Measurements from ENCODE around the gene KCNC3. TPM values are rescaled to one million over a fixed set of nuclear protein-coding genes. Genes with fewer than 3 reads are reported as not detected.
A peak's percentile ranks its signal among the peaks of the same experiment; 100 is the strongest.

The KCNC3 gene
- total and polyA plus RNA-seq, 3 experiments from 2014 or later = 0.68 to 0.73 TPM; not detected in 1

- peak; percentile 72 to 86 (median 81) for DNase-seq
- Mint-ChIP-seq H3K36me3 (peaks cover 2 to 5% (median 2%) of the 10 kb centered on the region in 3 donors), H3K4me3 (peak overlapping the region; percentile 86 to 92 (median 91)), H3K4me1 (peaks cover 28 to 55% (median 53%) of the 10 kb centered on the region in 3 donors), H3K27me3 (peaks cover 60 to 70% of the 10 kb centered on the region in 2 donors), H3K27ac (peak overlapping the region; percentile 73 to 94 (median 90)), H3K9me3 (peaks cover 4 to 20% (median 14%) of the 10 kb centered on the region in 5 donors)
- Histone ChIP-seq H3K27ac (ENCODE audit: low read depth, low read length) (peak overlapping the region; percentile 34), H3K36me3 (ENCODE audit: insufficient read depth, low read length) (no peaks in the 10 kb centered on the region), H3K27me3 (ENCODE audit: insufficient read depth, low read length, poor library complexity, severe bottlenecking) (peaks cover 32% of the 10 kb centered on the region), H3K4me1 (ENCODE audit: insufficient read depth, low read length) (peaks cover 48% of the 10 kb centered on the region), H3K9me3 (ENCODE audit: low read length) (no peaks in the 10 kb centered on the region), H3K4me3 (ENCODE audit: low read length) (peak overlapping the region; percentile 81)
- CTCF ChIA-PET = interaction anchor here (1.0 to 1.8 kb wide), 2 partner anchors 24 to 129 kb away, joined by 3 to 8 read pairs; no protein-coding TSS in a partner anchor
- POLR2A ChIA-PET = interaction anchor here (0.6 kb wide), 1 partner anchor 23 kb away, joined by 5 read pairs; no protein-coding TSS in a partner anchor
Observed at GRCh38 chr19:50333737-50334617, 4.8 kb upstream of the KCNC3 start.

GRCh38 chr19:50333235-50333736, 4.1 kb upstream of the KCNC3 start:
- DNase-seq = peak; percentile 76 to 90 (median 81)
- Histone ChIP-seq H3K36me3 (ENCODE audit: insufficient read depth, low read length) (no peaks in the 10 kb centered on the region), H3K9me3 (ENCODE audit: low read length) (no peaks in the 10 kb centered on the region), H3K4me3 (ENCODE audit: low read length) (peak overlapping the region; percentile 81), H3K4me1 (ENCODE audit: insufficient read depth, low read length) (peaks cover 48% of the 10 kb centered on the region), H3K27ac (ENCODE audit: low read depth, low read length) (peak overlapping the region; percentile 34), H3K27me3 (ENCODE audit: insufficient read depth, low read length, poor library complexity, severe bottlenecking) (peaks cover 32% of the 10 kb centered on the region)
- POLR2A ChIA-PET = interaction anchor here (0.6 kb wide), 1 partner anchor 24 kb away, joined by 5 read pairs; no protein-coding TSS in a partner anchor
- Mint-ChIP-seq H3K36me3 (peaks cover 2 to 5% (median 2%) of the 10 kb centered on the region in 3 donors), H3K4me1 (peaks cover 28 to 55% (median 53%) of the 10 kb centered on the region in 3 donors), H3K27me3 (peaks cover 61 to 70% of the 10 kb centered on the region in 2 donors), H3K27ac (peak overlapping the region; percentile 73 to 94 (median 90)), H3K9me3 (peaks cover 4 to 20% (median 14%) of the 10 kb centered on the region in 5 donors), H3K4me3 (peak overlapping the region; percentile 86 to 92 (median 91))
- CTCF ChIA-PET = interaction anchor here (1.8 kb wide), 1 partner anchor 24 kb away, joined by 8 read pairs; no protein-coding TSS in a partner anchor

GRCh38 chr19:50332244-50333038, 3.3 kb upstream of the KCNC3 start:
- Histone ChIP-seq H3K4me3 (ENCODE audit: low read length) (peak overlapping the region; percentile 81), H3K36me3 (ENCODE audit: insufficient read depth, low read length) (no peaks in the 10 kb centered on the region), H3K9me3 (ENCODE audit: low read length) (no peaks in the 10 kb centered on the region), H3K4me1 (ENCODE audit: insufficient read depth, low read length) (peaks cover 48% of the 10 kb centered on the region), H3K27me3 (ENCODE audit: insufficient read depth, low read length, poor library complexity, severe bottlenecking) (peaks cover 36% of the 10 kb centered on the region), H3K27ac (ENCODE audit: low read depth, low read length) (peak overlapping the region; percentile 34)
- Mint-ChIP-seq H3K27ac (peak overlapping the region in 2 of 8 donors; percentile 29 to 49), H3K4me3 (peak overlapping the region in 6 of 7 donors; percentile 26 to 92 (median 40)), H3K36me3 (peaks cover 2 to 5% (median 2%) of the 10 kb centered on the region in 3 donors), H3K4me1 (peaks cover 31 to 60% (median 58%) of the 10 kb centered on the region in 3 donors), H3K9me3 (peaks cover 4 to 22% (median 17%) of the 10 kb centered on the region in 5 donors), H3K27me3 (peaks cover 64 to 71% of the 10 kb centered on the region in 2 donors)
- DNase-seq = no peak
- ChIA-PET POLR2A (no interaction called here), CTCF (interaction anchor here (1.8 kb wide), 1 partner anchor 25 kb away, joined by 8 read pairs; no protein-coding TSS in a partner anchor)

- Mint-ChIP-seq H3K27me3 (peaks cover 65 to 71% of the 10 kb centered on the region in 2 donors), H3K9me3 (peaks cover 4 to 28% (median 19%) of the 10 kb centered on the region in 5 donors), H3K27ac (peak overlapping the region in 2 of 8 donors; percentile 0 to 93), H3K4me1 (peaks cover 36 to 65% (median 63%) of the 10 kb centered on the region in 3 donors), H3K4me3 (peak overlapping the region in 3 of 7 donors; percentile 17 to 56 (median 41)), H3K36me3 (peaks cover 2 to 5% (median 2%) of the 10 kb centered on the region in 3 donors)
- Histone ChIP-seq H3K4me1 (ENCODE audit: insufficient read depth, low read length) (peaks cover 48% of the 10 kb centered on the region), H3K36me3 (ENCODE audit: insufficient read depth, low read length) (no peaks in the 10 kb centered on the region), H3K4me3 (ENCODE audit: low read length) (no peak overlapping the region), H3K27ac (ENCODE audit: low read depth, low read length) (peak overlapping the region; percentile 34), H3K9me3 (ENCODE audit: low read length) (no peaks in the 10 kb centered on the region), H3K27me3 (ENCODE audit: insufficient read depth, low read length, poor library complexity, severe bottlenecking) (peaks cover 41% of the 10 kb centered on the region)
- DNase-seq = no peak
- ChIA-PET POLR2A (no interaction called here), CTCF (no interaction called here)
Observed at GRCh38 chr19:50331994-50332243, 2.7 kb upstream of the KCNC3 start.

GRCh38 chr19:50331221-50331993, 2.2 kb upstream of the KCNC3 start:
- H3K4me3 ChIP-seq (ENCODE audit: low read length) = no peak overlapping the region
- POLR2A ChIA-PET = no interaction called here
- Mint-ChIP-seq H3K4me1 (peaks cover 40 to 69% (median 68%) of the 10 kb centered on the region in 3 donors), H3K36me3 (peaks cover 2 to 5% (median 2%) of the 10 kb centered on the region in 3 donors), H3K27me3 (peaks cover 68 to 76% of the 10 kb centered on the region in 2 donors), H3K9me3 (peaks cover 4 to 29% (median 19%) of the 10 kb centered on the region in 5 donors), H3K4me3 (peak overlapping the region; percentile 50 to 67 (median 63)), H3K27ac (peak overlapping the region in 6 of 8 donors; percentile 0 to 96 (median 65))
- H3K27ac ChIP-seq (ENCODE audit: low read depth, low read length) = peak overlapping the region; percentile 34
- H3K9me3 ChIP-seq (ENCODE audit: low read length) = no peaks in the 10 kb centered on the region
- H3K4me1 ChIP-seq (ENCODE audit: insufficient read depth, low read length) = peaks cover 48% of the 10 kb centered on the region
- peaks cover 46% of the 10 kb centered on the region for H3K27me3 ChIP-seq (ENCODE audit: insufficient read depth, low read length, poor library complexity, severe bottlenecking)
- DNase-seq = no peak
- H3K36me3 ChIP-seq (ENCODE audit: insufficient read depth, low read length) = no peaks in the 10 kb centered on the region
- CTCF ChIA-PET = no interaction called here

- peak overlapping the region; percentile 63 to 79 (median 71) for H3K4me3 Mint-ChIP-seq
- Histone ChIP-seq H3K27ac (ENCODE audit: low read depth, low read length) (peak overlapping the region; percentile 59), H3K4me1 (ENCODE audit: insufficient read depth, low read length) (peaks cover 55% of the 10 kb centered on the region), H3K4me3 (ENCODE audit: low read length) (peak overlapping the region; percentile 58), H3K36me3 (ENCODE audit: insufficient read depth, low read length) (no peaks in the 10 kb centered on the region), H3K9me3 (ENCODE audit: low read length) (no peaks in the 10 kb centered on the region), H3K27me3 (ENCODE audit: insufficient read depth, low read length, poor library complexity, severe bottlenecking) (peaks cover 52% of the 10 kb centered on the region)
- H3K9me3 Mint-ChIP-seq = peaks cover 4 to 29% (median 19%) of the 10 kb centered on the region in 5 donors
- peak; percentile 69 to 76 (median 72) for DNase-seq
- peaks cover 2 to 5% (median 2%) of the 10 kb centered on the region in 3 donors for H3K36me3 Mint-ChIP-seq
- ChIA-PET POLR2A (no interaction called here), CTCF (no interaction called here)
- H3K27ac Mint-ChIP-seq = peak overlapping the region in 3 of 8 donors; percentile 50 to 93 (median 93)
- H3K4me1 Mint-ChIP-seq = peaks cover 42 to 73% (median 66%) of the 10 kb centered on the region in 3 donors
- H3K27me3 Mint-ChIP-seq = peaks cover 67 to 72% of the 10 kb centered on the region in 2 donors
Observed at GRCh38 chr19:50330365-50331078, 1.3 kb upstream of the KCNC3 start.

Data from CD8-positive, alpha-beta memory T cell (primary cell).